WI38 (cell line): Measurements from ENCODE around the gene SCN8A.
A peak's percentile ranks its signal among the peaks of the same experiment; 100 is the strongest.
"Not testable (repeated sequence)": the region's sequence is repeated elsewhere in the genome, so short reads cannot be mapped to it uniquely, and the experiment has no call there.

Experiments used
- H3K4me3 ChIP-seq: 2 replicates; pipeline ENCODE4 v1.5.1; 2011; ENCODE audit warnings: low read depth, mild to moderate bottlenecking, control low read depth, low read length
- TF ChIP-seq, protein P1 (sequence below): IDR thresholded peaks from 2 replicates; pipeline ENCODE4 v1.5.1; 2012; ENCODE audit warnings: low read depth, mild to moderate bottlenecking, control low read depth, low read length

Gene SCN8A

GRCh38 chr12:51591016-51591901 lies at the start of gene SCN8A:
SCN8A (plus strand) TSS chr12:51591233; CDS start chr12:51662818, 71,585 bp downstream.
- TF ChIP-seq, protein P1, sequence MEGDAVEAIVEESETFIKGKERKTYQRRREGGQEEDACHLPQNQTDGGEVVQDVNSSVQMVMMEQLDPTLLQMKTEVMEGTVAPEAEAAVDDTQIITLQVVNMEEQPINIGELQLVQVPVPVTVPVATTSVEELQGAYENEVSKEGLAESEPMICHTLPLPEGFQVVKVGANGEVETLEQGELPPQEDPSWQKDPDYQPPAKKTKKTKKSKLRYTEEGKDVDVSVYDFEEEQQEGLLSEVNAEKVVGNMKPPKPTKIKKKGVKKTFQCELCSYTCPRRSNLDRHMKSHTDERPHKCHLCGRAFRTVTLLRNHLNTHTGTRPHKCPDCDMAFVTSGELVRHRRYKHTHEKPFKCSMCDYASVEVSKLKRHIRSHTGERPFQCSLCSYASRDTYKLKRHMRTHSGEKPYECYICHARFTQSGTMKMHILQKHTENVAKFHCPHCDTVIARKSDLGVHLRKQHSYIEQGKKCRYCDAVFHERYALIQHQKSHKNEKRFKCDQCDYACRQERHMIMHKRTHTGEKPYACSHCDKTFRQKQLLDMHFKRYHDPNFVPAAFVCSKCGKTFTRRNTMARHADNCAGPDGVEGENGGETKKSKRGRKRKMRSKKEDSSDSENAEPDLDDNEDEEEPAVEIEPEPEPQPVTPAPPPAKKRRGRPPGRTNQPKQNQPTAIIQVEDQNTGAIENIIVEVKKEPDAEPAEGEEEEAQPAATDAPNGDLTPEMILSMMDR = no peak
- H3K4me3 ChIP-seq = peak within 1 kb of the TSS; percentile 76

DNA sequence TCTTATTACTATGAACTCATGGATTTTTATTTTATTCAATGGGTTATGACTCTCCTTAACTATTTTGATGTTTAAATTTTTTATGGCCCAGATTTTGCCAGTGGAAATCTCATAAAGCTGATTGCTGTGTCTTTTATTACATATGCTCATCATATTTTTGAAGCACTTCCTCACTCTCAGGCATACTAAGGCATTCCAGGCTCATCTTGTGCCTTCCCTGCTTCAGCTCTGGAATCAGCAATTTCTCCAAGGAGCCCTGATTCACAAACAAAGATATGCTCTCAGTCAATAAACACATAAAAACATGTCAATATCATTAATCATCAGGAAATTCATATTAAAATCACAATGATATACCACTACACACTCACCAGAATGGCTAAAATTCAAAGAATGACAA lies 44.9 kb upstream of the SCN8A start:
- TF ChIP-seq, protein P1 = no peak
- no peak overlapping the region for H3K4me3 ChIP-seq

GRCh38 chr12:51547606-51548005 lies 43.4 kb upstream of the SCN8A start:
- TF ChIP-seq, protein P1 = no peak
- no peak overlapping the region for H3K4me3 ChIP-seq

DNA sequence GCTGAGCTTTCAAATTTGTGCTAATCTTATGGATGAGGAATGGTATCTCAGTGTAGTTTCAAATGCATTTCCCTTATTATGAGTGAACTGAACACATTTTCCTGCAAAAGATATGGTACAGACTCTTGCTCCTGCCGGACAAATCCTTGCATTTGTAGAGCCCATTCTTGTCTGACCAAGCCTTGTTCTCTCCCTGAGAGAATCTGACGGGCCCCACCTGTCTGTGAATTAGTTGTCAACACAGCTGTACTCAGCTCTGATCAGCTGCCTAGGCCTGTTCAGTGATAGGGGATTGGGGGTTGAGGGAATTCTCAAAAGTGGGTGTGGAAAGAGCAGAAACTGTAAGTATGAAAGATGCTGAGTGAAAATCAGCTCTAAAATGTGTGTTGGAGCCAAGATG lies 42.8 kb upstream of the SCN8A start:
- no peak overlapping the region for H3K4me3 ChIP-seq
- TF ChIP-seq, protein P1 = no peak

GRCh38 chr12:51549637-51550036 lies 41.4 kb upstream of the SCN8A start:
- TF ChIP-seq, protein P1 = no peak
- H3K4me3 ChIP-seq = no peak overlapping the region

DNA sequence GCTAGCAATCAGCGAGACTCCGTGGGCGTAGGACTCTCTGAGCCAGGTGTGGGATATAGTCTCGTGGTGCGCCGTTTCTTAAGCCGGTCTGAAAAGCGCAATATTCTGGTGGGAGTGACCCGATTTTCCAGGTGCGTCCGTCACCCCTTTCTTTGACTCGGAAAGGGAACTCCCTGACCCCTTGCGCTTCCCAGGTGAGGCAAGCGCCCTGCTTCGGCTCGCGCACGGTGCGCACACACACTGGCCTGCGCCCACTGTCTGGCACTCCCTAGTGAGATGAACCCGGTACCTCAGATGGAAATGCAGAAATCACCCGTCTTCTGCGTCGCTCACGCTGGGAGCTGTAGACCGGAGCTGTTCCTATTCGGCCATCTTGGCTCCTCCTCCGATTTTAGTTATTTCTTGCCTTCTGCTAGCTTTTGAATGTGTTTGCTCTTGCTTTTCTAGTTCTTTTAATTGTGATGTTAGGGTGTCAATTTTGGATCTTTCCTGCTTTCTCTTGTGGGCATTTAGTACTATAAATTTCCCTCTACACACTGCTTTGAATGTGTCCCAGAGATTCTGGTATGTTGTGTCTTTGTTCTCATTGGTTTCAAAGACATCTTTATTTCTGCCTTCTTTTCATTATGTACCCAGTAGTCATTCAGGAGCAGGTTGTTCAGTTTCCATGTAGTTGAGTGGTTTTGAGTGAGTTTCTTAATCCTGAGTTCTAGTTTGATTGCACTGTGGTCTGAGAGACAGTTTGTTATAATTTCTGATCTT lies 22.6 kb upstream of the SCN8A start:
- H3K4me3 ChIP-seq = not testable (repeated sequence)

DNA sequence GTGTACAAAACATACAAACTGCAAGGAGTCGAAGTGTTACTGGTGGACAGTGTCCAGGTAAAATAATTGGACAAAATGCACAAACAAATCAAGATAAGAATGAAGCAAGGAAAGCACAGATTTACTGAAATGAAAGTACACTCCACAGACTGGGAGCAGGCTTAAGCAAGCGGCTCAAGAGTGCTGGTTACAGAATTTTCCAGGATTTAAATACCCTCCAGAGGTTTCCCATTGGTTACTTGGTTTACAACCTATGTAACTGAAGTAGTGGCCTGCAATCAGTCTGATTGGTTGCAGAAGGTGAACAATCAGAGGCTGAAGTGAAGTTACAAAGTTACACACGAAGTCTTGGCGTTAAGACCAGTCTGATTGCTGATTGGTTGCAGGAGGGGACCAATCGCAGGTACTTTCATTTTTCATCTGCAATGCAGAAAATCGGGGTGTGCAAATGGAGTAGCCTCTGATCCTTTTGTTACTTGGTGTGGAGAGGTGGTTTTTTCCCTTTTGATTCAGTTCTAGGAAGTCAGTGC lies 11.6 kb upstream of the SCN8A start:
- no peak overlapping the region for H3K4me3 ChIP-seq
- TF ChIP-seq, protein P1 = no peak
